ENCODE data around the gene PTPRH. TPM values are rescaled to one million over a fixed set of nuclear protein-coding genes. Genes with fewer than 3 reads are reported as not detected.

PTPRH gene
- total and polyA plus RNA-seq, 9 of the 15 experiments (the other 6 are each of a cell fraction or from before 2014, with no cell fraction given) = 0.87 to 34.3 (median 22.7) TPM

DNA sequence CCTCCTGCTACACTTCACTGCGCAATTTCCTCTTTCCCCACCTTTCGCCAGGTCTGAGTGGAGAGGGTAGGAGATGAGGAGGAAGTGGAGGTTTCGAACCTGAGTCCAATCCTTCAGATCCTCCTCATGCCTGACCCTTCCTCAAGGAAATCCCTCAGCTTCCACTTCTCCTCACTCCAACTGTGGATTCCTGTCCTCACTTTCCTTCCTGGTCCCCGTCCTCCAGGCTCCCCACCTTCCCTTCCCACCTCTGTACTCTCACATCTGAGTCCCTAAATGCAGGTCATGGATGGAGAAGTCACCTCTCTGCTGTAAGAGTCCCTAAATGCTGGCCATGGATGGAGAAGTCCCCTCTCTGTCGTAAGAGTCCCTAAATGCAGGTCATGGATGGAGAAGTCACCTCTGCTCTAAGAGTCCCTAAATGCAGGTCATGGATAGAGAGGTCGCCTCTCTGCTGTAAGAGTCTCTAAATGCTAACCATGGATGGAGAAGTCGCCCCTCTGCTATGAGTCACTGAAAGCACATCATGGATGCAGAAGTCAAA, 16.2 kb upstream of the PTPRH start:
- Histone ChIP-seq H4K20me1 (replicated peaks; ENCODE audit: control insufficient read depth, insufficient read depth, low read length) (no peaks in the 10 kb centered on the region), H3K9ac (ENCODE audit: insufficient read depth in 1 of 2, low read depth in 2 of 2, low read length in 2 of 2) (peak overlapping the region in 1 of 2 experiments; percentile 46; a peak in 1 of 4 replicates), H3K4me3 (no peak overlapping the region), H2AFZ (ENCODE audit: low read depth, low read length) (no peak overlapping the region), H3K36me3 (ENCODE audit: control insufficient read depth, insufficient read depth, low read length) (peaks cover 52% of the 10 kb centered on the region; the same call in 1 of the 3 replicates), H3K27me3 (ENCODE audit: control insufficient read depth in 2 of 2, insufficient read depth in 2 of 2, low read length in 2 of 2) (no peaks in the 10 kb centered on the region), H3K9me1 (ENCODE audit: control insufficient read depth, insufficient read depth, low read length) (peaks cover 3% of the 10 kb centered on the region), H3K79me2 (ENCODE audit: control insufficient read depth, insufficient read depth, low read length) (no peaks in the 10 kb centered on the region), H3K4me2 (ENCODE audit: insufficient read depth, low read length) (no peak overlapping the region), H3K9me3 (replicated peaks; ENCODE audit: control insufficient read depth, insufficient read depth, low read depth, low read length) (peaks cover under 1% of the 10 kb centered on the region; the same call in 1 of the 2 replicates), H3K4me1 (replicated peaks in 1 of 2; ENCODE audit: control insufficient read depth in 2 of 2, insufficient read depth in 2 of 2, low read length in 2 of 2) (peaks cover 0 to 39% of the 10 kb centered on the region in 2 experiments; a peak in 2 of 5 replicates), H3K27ac (ENCODE audit: extremely low read depth, low read depth, low read length) (no peak overlapping the region)
- 74% methylated on average over 7 of the region's 7 CpGs for WGBS (ENCODE audit: insufficient coverage, low coverage, missing lambda C conversion rate)
- FAIRE-seq = peak; percentile 76
- intact Hi-C loops (cut with micrococcal nuclease) (no loop called here), in situ Hi-C loops (cut with MboI) (no loop called here)
- DNase-seq (ENCODE audit: extremely low read depth in 1 of 4, low spot score in 3 of 4) = no peak
- CTCF ChIA-PET (ENCODE audit: low intra/inter-chr PET ratio) = no interaction called here
- BruUV-seq (replicated peaks) = no TSS peak
- POLR2A ChIA-PET = interaction anchor here (0.6 kb wide), 3 partner anchors 9 to 290 kb away, joined by 3 to 4 read pairs (median 4); no protein-coding TSS in a partner anchor
- peak; percentile 40 for ATAC-seq
- TF ChIP-seq, protein P1, sequence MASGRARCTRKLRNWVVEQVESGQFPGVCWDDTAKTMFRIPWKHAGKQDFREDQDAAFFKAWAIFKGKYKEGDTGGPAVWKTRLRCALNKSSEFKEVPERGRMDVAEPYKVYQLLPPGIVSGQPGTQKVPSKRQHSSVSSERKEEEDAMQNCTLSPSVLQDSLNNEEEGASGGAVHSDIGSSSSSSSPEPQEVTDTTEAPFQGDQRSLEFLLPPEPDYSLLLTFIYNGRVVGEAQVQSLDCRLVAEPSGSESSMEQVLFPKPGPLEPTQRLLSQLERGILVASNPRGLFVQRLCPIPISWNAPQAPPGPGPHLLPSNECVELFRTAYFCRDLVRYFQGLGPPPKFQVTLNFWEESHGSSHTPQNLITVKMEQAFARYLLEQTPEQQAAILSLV (tag; IDR thresholded peaks at IDR 0.05) = no peak
- TF ChIP-seq TOE1 (IDR thresholded peaks at IDR 0.05; ENCODE audit: borderline replicate concordance) (no peak), TOE1 (CRISPR knock-in tag; IDR thresholded peaks at IDR 0.05; ENCODE audit: borderline replicate concordance, low read depth) (no peak), RBM25 (IDR thresholded peaks at IDR 0.05; ENCODE audit: low read depth, low read length, severe bottlenecking) (peak; percentile 57), POLR2B (IDR thresholded peaks at IDR 0.05; ENCODE audit: low read depth, partially characterized antibody) (peak; percentile 57), ESRRA (IDR thresholded peaks at IDR 0.05; ENCODE audit: borderline replicate concordance, low read depth) (peak; percentile 29; the same call in 1 of the 2 replicates), PTBP1 (IDR thresholded peaks at IDR 0.05; ENCODE audit: low read depth, low read length) (no peak), KAT8 (IDR thresholded peaks at IDR 0.05; ENCODE audit: low read depth) (no peak), HDGF (IDR thresholded peaks at IDR 0.05) (no peak), BCOR (IDR thresholded peaks at IDR 0.05) (0 out of 2 replicates have a peak, but pooled peaks have one; percentile 39), SPI1 (IDR thresholded peaks at IDR 0.05; ENCODE audit: borderline replicate concordance, low read depth, low read length) (0 out of 2 replicates have a peak, but pooled peaks have one; percentile 17), POLR2AphosphoS5 (IDR thresholded peaks at IDR 0.05; ENCODE audit: control insufficient read depth, insufficient read depth, low read depth, low read length) (peak; percentile 40; the same call in 1 of the 2 replicates), GABPB1 (CRISPR knock-in tag; IDR thresholded peaks at IDR 0.05) (no peak), TGIF2 (CRISPR knock-in tag; IDR thresholded peaks at IDR 0.05) (no peak), MYNN (IDR thresholded peaks at IDR 0.05) (peak; percentile 100), MYNN (CRISPR knock-in tag; IDR thresholded peaks at IDR 0.05) (peak; percentile 96), SMARCA5 (IDR thresholded peaks at IDR 0.05) (0 out of 2 replicates have a peak, but pooled peaks have one; percentile 77), XRCC3 (IDR thresholded peaks at IDR 0.05) (no peak), POLR2A (conservative IDR thresholded peaks at IDR 0.05) (peak; percentile 51)
- TF ChIP-seq, protein P2, sequence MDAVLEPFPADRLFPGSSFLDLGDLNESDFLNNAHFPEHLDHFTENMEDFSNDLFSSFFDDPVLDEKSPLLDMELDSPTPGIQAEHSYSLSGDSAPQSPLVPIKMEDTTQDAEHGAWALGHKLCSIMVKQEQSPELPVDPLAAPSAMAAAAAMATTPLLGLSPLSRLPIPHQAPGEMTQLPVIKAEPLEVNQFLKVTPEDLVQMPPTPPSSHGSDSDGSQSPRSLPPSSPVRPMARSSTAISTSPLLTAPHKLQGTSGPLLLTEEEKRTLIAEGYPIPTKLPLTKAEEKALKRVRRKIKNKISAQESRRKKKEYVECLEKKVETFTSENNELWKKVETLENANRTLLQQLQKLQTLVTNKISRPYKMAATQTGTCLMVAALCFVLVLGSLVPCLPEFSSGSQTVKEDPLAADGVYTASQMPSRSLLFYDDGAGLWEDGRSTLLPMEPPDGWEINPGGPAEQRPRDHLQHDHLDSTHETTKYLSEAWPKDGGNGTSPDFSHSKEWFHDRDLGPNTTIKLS (IDR thresholded peaks at IDR 0.05; ENCODE audit: borderline replicate concordance, low read depth) = no peak

Data from K562 (cell line).